ENCODE measurements around the gene UBE2R2.
"Not testable (repeated sequence)": the region's sequence is repeated elsewhere in the genome, so short reads cannot be mapped to it uniquely, and the experiment has no call there.

UBE2R2 gene, protein sequence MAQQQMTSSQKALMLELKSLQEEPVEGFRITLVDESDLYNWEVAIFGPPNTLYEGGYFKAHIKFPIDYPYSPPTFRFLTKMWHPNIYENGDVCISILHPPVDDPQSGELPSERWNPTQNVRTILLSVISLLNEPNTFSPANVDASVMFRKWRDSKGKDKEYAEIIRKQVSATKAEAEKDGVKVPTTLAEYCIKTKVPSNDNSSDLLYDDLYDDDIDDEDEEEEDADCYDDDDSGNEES

DNA sequence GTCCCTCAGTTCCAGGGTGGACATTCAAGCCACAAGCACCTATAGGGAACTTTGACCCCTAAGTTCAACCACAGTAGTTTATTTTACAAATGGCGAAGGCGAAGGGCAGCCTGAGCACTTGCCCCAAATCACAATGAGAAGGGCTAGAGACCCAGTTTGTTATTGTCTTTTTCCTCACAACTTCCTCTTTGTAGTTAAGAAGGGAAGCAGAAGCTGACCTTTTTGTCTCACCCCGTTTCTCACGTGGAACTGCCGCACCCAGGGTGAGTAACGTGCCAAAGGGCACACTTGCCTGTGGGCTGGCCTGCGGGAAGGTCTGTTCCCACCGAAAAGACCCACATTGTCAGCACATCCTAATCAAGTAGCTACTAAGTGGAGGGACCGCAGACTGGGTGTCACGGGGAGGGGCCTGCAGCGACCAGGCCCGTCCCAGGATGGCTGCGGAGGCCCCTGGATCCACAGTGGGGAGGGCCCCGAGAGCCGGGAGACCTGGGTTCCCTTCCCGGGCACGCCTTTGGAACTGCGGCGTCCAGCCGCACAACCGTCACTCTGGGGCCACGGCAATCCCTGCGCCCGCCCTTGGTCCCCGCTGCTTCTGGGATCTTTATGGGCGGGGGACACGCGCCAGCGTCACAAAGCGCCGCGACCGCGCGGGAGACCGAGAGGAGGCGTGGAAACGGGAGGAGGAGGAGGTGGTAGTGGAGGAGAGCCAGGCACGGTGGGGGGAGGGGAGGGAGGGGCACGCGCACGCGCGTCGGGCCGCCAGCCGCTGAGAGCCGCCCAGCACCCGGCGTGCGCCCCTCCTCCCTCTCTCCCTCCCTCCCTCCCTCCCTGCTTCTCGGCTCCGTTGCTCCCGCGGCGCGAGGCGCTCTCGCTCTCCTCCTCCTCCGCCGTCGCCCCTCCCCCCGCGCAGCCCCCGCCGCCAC, at the start of gene UBE2R2:
TSS of gene UBE2R2 (plus strand) at position 834 of the 926 bp plus-strand sequence. CDS start 598 bp downstream, outside the sequence.
- peak; percentile 46 for DNase-seq

DNA sequence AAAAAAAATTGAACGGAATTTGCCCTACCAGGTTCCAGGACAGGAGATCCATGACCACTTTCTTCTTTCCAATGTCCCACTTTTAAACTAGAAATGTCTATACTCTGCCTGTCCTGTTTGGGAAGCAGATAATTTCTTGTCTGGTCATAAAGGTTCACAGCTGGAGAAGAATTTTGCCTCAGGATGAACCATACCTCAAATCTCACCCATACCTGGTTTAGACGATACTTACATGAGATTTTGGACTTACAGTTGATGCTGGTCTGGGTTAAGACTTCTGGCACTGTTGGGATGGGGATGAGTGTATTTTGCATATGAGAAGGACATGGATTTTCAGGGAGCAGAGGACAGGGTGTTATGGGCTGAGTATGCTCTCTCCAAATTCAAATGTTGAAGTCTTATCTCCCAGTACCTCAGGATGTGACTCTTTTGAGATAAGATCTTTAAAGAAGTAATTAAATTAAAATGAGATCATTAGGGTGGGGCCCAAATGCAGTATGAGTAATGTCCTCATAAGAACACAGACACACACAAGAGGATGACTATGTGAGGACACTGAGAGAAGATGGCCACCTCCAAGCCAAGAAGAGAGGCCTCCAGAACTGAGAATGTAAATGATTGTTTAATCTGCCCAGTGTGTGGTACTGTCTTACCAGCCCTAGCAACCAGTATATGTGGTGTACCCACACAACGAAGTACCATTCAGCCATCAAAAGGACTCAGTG, 46.6 kb upstream of the UBE2R2 start:
- not testable (repeated sequence) for DNase-seq

DNA sequence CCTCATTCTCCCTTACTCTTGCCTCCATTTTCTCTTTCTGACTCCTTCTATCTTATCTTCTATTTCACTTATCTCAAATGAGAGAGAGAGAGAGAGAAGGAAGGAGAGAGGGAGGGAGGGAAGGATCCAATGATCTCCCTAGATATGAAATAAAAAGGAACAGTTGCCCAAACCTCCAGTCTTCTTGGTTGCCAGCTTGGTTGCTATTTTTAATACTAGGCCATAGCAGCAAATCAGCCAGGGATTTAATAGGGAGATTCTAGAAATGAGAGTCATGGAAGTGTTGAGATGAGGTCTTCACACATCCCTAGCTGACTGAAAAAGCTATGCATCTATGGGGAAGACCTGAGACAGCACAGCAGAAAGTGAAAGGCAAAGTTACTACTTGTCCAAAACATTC, 43.8 kb upstream of the UBE2R2 start:
- not testable (repeated sequence) for DNase-seq

DNA sequence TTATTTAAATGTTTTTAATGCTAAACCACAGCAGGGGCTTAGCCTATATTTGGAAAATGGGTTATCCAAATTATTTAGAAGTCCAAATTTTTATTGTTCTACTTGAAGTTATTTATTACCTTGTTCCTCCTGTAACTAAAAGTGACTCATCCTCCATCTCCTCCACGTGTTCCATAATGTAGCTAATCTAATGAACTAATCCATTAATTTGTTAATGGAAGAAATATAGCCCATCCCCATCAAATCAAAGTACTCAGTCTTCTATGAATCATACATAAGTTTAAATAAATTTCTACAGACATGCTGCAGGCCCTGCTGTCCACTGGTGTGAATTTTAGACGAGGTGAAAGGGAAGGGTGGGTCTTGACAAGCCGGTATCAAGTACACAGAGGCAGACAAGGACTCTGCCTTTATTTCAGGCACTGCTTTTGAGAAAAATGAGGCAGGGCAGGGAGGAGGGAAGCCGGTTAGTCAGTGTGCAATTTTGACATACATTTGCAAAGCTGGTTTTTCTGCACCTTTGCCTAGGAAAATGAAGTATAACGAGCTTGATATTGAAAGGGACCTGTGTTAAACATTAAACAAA, 42.8 kb upstream of the UBE2R2 start:
- not testable (repeated sequence) for DNase-seq

DNA sequence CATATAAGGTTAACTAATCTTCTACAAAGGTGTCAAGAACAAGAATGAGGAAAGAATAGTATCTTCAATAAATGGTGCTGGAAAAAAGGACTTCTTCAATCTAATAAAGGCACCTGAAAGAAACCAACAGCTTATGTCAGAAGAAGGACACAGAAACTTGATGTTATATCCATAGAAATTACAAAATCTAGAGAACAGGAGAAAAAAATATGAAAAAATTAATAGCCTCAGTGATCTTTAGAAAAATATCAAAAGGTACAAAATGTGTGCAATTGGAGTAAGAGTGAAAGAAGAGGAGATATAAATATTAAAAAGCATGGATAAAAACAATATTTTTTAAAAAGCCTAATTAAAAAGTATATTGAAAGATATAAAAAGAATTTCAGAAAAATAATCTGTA, 40.4 kb upstream of the UBE2R2 start:
- no peak for DNase-seq

DNA sequence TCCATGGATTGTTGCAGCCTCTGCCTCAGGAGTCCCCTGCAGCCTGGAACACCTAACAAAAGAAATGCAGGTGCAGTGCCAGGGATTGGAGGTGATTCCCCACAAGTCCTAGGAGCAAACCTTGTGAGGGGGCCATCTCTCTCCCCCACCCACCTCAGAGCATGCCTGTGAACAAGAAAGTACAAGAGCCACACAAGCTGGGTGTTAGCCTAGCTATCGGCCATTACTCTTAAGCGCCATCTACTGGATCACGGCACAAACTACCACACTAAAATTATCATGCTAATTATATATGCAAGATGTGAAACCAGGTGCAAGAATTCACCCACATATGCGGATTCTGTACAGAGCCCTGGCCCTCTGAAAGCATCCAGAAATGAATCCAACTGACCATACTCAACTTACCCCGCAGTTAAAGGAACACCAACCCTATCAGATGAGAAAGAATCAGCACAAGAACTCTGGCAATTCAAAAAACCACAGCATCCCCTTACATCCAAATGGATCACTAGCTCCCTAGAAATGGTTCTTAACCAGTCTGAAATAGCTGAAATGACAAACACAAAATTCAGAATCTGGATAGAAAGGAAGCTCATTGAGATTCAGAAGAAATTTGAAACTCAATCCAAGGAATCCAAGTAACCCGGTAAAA, 38.1 kb upstream of the UBE2R2 start:
- no peak for DNase-seq

DNA sequence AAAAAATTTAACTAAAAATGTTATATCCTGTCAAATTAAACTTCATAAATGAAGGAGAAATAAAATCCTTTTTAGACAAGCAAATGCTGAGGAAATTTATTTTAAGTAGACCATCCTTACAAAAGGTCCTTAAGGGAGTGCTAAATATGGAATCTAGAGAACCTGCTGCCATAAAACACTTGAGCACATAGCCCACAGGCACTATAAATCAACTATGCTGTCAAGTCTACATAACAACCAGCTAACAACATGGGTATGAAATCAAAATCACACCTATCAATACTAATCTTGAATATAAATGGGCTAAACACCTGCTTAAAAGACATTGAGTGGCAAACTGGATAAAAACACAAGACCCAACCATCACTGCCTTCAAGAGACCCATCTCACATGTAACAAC, 36.7 kb upstream of the UBE2R2 start:
- DNase-seq = no peak

DNA sequence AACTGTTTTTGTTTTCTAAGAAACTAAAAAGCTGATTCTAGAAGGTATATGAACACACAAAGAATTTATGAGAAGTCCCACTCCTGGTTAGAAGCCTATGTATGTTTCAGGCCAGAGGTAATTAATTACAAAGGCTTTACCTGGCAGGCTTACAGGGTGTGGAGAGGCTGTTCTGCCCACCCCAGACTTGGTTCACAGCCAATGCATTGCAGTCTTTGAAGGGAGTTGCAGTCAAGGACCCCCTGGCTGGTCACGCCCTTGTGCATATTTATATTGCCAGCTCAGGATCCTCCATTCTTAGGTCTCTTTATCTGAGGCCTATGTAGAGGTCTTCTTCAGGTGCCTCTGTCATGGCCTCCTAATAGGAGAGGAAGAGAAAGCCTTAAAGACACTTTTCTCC, 35.2 kb upstream of the UBE2R2 start:
- DNase-seq = no peak

DNA sequence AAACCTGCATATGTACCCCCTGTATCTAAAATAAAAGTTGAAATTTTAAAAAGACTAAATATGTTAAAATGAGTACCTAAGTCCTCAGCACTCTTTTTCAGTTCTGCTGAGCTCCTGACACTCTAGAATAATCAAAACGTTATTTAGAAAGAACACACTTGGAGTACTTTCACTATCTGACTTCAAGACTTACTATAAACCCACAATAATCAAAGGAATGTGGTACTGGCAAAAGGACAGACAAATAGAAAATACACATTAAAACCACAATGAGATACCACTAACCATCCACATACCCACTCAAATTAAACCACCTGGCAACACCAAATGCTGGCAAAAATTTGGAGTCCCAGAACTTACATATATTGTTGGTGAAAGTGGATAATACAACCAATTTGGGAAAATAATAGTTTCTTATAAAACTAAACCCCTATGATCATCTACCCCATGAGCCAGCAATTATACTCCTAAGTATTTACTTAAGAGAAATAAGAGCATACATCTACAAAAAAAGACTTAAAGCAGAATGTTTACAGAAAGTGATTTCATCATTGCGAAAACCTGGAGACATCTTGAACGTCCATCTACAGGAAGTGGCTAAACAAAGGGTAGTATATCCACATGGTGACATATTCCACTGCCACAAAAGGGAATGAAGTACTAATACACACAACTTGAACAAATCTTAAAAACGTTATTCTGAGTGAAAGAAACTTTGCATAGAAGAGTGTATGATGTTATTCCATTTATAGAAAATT, 34.4 kb upstream of the UBE2R2 start:
- DNase-seq = no peak

DNA sequence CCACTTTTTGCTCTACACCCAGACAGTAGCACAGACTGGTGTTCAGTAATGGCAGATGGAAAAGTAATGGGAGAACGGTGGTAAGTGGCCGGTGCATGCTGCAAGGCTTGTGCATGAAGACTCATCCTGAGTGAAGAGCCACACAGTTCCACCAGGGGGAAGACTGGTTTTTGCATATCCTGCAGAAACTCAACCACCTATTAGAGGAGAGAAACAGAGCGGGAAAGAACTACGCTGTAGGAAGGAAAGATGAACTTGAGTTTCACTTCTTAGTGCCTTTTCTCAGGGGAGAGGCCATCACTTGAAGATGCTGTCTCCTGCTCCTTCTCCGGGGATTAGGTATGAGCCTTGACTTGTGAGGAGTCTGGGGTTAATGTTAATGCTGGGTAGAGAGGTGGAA, 31.0 kb upstream of the UBE2R2 start:
- DNase-seq = no peak

DNA sequence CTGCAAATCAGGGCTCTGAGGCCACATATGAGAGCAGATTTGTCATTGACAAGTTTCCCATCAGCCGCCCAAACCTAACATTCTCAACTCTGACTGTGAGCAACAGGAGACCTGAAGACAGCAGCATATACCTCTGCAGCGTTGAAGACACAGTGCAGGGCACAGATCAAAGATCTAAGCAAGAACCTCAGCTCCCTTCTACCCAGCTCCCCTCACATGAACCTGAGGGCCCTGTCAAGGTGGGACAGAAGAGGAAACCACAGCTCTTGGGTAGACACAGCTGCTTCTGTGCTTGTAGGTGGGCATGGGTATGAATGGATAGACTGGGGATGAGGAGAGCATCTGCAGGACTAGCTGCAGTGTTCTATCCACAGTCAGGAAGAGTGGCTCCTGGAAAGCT, 30.3 kb upstream of the UBE2R2 start:
- no peak for DNase-seq

DNA sequence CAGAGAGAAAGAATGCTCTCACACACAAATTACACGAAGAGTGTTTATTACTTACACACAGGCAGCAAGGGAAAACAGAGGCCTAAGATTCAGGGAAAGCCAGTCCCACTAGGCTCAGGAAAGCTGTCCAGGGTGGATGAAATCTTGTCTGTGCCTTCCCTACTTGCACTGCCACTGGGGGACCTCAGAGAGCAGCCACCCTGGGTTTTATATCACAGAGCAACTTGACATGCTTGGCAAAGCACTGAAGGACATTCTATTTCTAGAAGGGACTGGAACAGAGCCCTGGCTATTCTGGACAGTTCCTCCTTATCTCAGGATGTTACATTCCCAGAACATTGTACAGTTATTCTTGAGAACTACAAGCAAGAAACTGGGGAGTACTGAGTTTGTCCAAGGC, 29.1 kb upstream of the UBE2R2 start:
- no peak for DNase-seq

DNA sequence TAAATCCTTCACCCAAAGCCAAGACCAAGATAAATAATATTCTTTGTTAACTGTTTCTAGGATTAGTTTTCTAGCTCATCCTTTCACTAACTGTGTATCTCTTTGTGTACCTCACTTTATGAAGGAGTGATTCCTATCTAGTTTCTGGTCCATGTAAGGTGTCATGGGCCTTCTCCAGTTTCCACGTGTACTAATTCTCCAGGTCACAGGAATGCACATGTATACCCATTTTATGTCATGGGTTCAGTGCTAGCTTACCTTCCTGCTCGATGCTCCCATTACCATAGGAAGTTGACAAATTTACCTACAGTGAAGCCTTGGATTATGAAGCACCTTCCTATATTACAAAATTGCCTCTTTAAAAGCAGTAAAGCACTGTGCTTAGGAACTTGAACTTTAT, 27.5 kb upstream of the UBE2R2 start:
- not testable (repeated sequence) for DNase-seq

DNA sequence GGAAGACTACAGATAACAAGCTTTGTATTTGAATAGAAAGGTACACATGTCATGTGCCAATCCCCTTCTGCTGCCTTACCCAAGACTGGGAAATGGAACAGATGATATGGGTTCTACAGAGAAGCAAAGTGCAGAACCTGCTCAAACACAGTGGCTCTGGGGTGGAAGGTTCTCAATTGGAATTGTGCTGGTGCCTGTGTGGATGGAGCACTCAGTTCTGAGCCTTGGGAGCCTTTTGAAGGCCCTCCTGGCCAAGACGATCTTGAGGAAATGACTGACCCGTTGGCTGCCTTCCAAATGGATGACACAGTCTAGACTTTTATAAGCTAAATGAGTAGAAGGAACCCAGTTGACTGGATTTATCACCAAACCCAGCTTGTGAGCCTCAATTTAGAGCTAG, 25.8 kb upstream of the UBE2R2 start:
- DNase-seq = no peak

DNA sequence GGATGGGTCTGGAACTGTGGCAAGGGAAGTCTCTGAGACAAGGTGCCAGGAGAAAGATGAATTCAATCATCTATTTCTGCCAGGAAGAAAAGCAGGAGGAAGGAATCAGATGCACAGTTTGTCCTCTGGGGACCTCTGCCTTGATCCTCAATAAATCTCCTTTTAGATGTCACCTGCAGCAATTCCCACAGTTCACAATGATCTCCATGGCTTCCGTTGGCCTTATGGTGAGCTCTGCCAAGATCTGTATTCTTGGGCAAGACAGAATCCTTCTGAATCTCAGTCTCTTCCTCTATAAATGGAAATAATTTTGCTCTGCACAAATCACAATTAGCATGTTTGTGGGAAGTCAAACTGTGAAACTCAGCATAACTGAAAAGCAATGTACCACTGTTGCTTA, 23.5 kb upstream of the UBE2R2 start:
- not testable (repeated sequence) for DNase-seq

DNA sequence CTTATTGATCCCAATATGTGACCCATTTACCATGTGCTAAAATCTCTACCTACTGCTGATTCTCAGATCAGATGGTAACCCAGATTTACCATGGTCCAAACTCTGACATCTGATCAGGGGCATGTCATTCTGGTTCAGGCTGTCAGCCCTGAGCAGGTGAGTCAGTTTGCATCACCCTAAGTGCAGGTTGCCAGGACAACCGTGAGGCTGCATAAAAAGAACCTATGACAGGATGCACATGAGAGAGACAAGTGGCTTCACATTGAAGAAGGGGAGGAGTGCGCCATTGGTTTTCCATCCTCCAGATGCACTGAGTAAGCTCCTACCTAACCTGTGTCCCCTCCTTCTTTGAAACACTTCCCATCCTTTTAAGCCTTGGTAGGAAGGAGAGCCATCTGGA, 22.4 kb upstream of the UBE2R2 start:
- no peak for DNase-seq

DNA sequence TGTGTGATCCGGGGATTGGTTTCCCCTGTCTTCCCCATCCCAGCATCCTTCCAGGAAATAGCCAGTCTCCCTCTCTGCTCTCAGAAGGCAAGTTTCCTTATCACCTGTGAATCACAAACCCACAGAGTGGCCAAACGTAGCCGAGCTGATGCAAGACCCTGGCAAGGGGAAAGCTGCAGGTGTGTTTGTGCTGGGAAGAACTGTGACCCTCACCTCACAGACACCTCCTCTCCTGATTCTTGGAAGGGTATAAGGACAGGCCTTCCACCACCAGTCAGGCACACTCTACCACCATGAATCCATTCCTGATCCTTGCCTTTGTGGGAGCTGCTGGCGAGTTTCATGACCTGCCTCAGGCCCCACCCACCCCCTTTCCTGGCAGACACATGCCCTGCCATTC, 21.7 kb upstream of the UBE2R2 start, which contains the start of gene PRSS3:
TSS of gene PRSS3 (plus strand) at position 281 of the 400 bp plus-strand sequence. CDS start at position 294, 13 bp downstream.
- DNase-seq = no peak

DNA sequence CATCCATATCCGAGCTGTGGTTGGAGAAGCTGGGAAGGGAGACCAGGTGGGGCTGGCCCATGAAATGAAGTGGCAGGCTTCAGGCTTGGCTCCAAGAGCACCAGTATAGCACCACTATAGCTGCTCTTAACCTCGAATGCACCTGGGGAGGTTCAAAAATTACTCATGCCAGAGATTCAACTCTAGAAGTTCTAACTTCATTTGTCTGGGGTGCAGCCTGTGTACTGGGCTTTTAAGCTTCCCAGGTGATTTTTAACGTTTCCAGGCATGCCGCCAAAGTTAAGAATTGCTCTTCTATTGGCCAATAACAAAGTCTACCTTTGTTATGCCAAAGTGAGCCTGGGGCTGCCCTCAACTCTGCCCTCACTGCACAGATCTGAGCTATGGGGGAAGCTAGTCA, 21.1 kb upstream of the UBE2R2 start:
- no peak for DNase-seq

DNA sequence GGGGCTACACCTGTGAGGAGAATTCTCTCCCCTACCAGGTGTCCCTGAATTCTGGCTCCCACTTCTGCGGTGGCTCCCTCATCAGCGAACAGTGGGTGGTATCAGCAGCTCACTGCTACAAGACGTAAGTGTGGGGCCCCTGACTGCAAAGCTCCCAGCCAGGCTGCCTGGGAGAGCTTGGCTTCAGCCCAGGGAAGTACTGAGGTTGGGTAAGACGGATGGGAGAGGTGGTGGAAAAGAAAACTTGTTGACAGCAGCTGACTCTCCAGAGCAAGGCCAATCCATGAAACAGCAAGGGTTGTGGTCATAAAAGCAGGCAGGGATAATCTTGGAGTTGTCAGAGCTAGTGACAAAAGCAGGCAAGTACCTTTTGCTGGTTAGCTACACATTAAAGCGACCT, 20.3 kb upstream of the UBE2R2 start:
- not testable (repeated sequence) for DNase-seq

DNA sequence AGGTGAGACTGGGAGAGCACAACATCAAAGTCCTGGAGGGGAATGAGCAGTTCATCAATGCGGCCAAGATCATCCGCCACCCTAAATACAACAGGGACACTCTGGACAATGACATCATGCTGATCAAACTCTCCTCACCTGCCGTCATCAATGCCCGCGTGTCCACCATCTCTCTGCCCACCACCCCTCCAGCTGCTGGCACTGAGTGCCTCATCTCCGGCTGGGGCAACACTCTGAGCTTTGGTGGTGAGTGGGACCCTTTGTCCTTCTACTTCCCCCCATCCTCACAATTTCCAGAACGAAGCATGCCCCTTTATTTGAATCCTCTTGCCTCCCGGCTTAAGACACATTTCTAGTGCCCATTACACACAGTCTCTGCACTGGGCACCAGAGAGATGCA, 19.1 kb upstream of the UBE2R2 start:
- no peak for DNase-seq

DNA sequence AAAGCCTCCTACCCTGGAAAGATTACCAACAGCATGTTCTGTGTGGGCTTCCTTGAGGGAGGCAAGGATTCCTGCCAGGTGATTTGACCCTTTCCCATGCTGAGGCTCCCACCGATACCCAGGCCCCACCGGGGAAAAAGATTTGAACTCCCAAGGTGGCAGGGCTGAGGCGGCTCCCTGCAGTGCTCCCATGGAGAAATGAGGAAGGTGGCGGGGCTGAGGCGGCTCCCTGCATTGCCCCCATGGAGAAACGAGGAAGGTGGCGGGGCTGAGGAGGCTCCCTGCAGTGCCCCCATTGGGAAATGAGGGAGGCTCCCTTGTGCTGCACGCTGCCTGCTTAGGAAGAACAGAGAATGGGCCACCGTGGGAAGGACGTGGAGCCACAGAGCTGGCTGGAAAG, 18.4 kb upstream of the UBE2R2 start:
- no peak for DNase-seq
